Esophagus muscularis mucosa (tissue), 3 donors: ENCODE data around the gene RGL3.

ENCODE experiments used
- CTCF ChIP-seq, 3 experiments: fragments of 200-600 bp in 2 of 3; fragments of 450-650 bp in 1 of 3; sonication (generic) in 2 of 3; IDR thresholded peaks; one replicate each; pipeline ENCODE4 v1.5.1; 2017 to 2019; ENCODE audit warnings: antibody characterized with exemption in 3 of 3, mild to moderate bottlenecking in 2 of 3, moderate library complexity in 1 of 3
- POLR2A ChIP-seq: fragments of 450-650 bp; IDR thresholded peaks from one replicate; pipeline ENCODE4 v1.6.1; 2017; ENCODE audit warnings: antibody characterized with exemption, moderate library complexity, mild to moderate bottlenecking, low read depth

GRCh38 chr19:11447347-11448262 lies 28.5 kb upstream of the RGL3 start:
- TF ChIP-seq CTCF (IDR thresholded peaks at IDR 0.05) = no peak
- TF ChIP-seq POLR2A = no peak
